NB4 (cell line): Measurements from ENCODE around the gene CD164L2.

Source experiments
- DNase-seq: peaks from one replicate; pipeline ENCODE4 v3.0.0; 2010; ENCODE audit warnings: low read depth
- H3K4me3 ChIP-seq: one replicate; pipeline ENCODE4 v1.5.1; 2011; ENCODE audit warnings: mild to moderate bottlenecking, low read depth, low read length, moderate library complexity
- CTCF ChIP-seq: IDR thresholded peaks from one replicate; pipeline ENCODE4 v1.5.1; 2012; ENCODE audit warnings: low read depth, low read length
- MYC ChIP-seq: IDR thresholded peaks from 2 replicates; pipeline ENCODE4 v1.6.1; 2011; ENCODE audit warnings: low read depth, low read length
- POLR2A ChIP-seq: IDR thresholded peaks from 2 replicates; pipeline ENCODE4 v1.6.1; 2011; ENCODE audit warnings: mild to moderate bottlenecking; ENCODE audit not compliant: insufficient read length; ENCODE audit errors: extremely low read depth
- TF ChIP-seq, protein P1 (sequence below): IDR thresholded peaks from 2 replicates; pipeline ENCODE4 v1.6.1; 2011; ENCODE audit warnings: low read depth, low read length

Gene CD164L2

GRCh38 chr1:27355683-27356082, 27.4 kb downstream of the CD164L2 start:
- TF ChIP-seq MYC (no peak), CTCF (no peak), POLR2A (no peak)
- TF ChIP-seq, protein P1, sequence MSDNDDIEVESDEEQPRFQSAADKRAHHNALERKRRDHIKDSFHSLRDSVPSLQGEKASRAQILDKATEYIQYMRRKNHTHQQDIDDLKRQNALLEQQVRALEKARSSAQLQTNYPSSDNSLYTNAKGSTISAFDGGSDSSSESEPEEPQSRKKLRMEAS, result no peak
- no peak for DNase-seq

GRCh38 chr1:27353629-27354028, 29.5 kb downstream of the CD164L2 start:
- TF ChIP-seq, protein P1, result no peak
- TF ChIP-seq CTCF, result no peak
- TF ChIP-seq POLR2A, result no peak
- TF ChIP-seq MYC, result no peak
- H3K4me3 ChIP-seq, result no peak overlapping the region
- no peak for DNase-seq

More at GRCh38 chr1:27355683-27356082, 27.4 kb downstream of the CD164L2 start:
- H3K4me3 ChIP-seq, result no peak overlapping the region

DNA sequence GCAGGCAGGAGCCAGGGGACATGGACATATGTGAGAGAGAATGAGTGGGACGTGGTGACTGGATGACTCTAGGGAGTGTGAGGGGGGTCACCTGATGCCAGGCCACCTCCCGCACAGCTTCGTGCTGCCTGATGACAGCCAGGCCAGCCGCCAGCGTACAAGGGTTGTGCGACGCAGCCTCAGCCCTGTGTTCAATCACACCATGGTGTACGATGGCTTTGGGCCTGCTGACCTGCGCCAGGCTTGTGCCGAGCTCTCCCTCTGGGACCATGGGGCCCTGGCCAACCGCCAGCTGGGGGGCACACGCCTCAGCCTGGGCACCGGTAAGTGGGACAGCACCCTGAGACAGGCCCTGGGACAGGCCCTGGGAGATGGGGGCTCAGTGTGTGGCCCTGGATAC, 30.0 kb downstream of the CD164L2 start:
- H3K4me3 ChIP-seq, result no peak overlapping the region
- no peak for TF ChIP-seq MYC
- no peak for TF ChIP-seq CTCF
- no peak for TF ChIP-seq POLR2A
- TF ChIP-seq, protein P1, result no peak
- DNase-seq, result no peak

- no peak overlapping the region for H3K4me3 ChIP-seq
- no peak for DNase-seq
- TF ChIP-seq MYC (no peak), CTCF (no peak), POLR2A (no peak)
- TF ChIP-seq, protein P1, result no peak
Observed at GRCh38 chr1:27351541-27352107, 31.5 kb downstream of the CD164L2 start.

DNA sequence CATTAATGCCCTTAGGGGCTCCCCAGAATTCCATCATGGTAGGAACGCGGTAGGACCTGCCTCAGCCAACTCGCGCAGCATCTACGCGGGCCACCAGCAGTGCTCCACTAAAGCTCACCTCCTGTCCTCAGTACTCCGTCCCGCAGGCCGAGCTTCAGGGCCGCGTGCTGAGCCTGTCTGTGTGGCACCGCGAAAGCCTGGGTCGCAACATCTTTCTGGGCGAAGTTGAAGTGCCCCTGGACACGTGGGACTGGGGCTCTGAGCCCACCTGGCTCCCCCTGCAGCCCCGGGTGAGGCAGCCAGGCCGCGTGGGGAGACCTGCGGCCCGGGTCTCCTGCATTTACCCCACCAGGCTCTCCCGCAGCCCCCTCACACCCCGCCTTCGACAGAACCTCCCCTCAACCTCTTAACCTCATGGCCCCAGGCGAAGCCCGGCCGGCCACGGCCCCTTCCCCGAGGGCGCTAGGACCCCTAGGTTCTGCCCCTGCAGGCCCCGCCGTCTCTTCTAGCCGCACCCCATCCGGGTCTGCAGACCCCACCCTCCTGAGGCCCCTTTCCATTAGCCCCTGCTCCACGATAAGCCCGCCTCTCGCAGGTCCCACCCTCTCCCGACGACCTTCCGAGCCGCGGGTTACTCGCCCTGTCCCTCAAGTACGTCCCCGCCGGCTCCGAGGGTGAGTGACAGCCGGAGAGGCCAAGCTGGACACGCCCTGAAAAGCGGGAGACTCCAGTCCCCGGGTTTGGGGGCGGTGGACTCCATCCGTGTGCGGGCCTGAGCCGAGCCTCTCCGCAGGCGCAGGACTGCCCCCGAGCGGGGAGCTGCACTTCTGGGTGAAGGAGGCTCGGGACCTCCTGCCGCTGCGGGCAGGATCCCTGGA, 32.2 kb downstream of the CD164L2 start:
- TF ChIP-seq, protein P1, result no peak
- no peak for TF ChIP-seq CTCF
- no peak for TF ChIP-seq MYC
- TF ChIP-seq POLR2A, result no peak
- no peak overlapping the region for H3K4me3 ChIP-seq
- DNase-seq, result no peak
